Activated CD8-positive, alpha-beta memory T cell treated with anti-CD3 and anti-CD28 coated beads, Interleukin-2, amount 10 ng/mL, durations not matched to agents 7 days and 5 days (primary cell): Measurements from ENCODE around the gene SUN2. TPM values are rescaled to one million over a fixed set of nuclear protein-coding genes. Genes with fewer than 3 reads are reported as not detected.

ENCODE experiments used
- total RNA-seq, 2 experiments: library from RNA; stranded (reverse); gene quantifications; one replicate each; pipeline ENCODE4 v1.2.3, GENCODE V29; 2021

The SUN2 gene
- total RNA-seq, 2 experiments from 2014 or later: 320 to 412 TPM

Other genes starting within 250 kb of the SUN2 start
- 100 to 1,000 TPM; 452 to 527 TPM for gene DDX17, start 249.7 kb downstream of the SUN2 start, total RNA-seq
- gene DMC1, start 185.8 kb downstream of the SUN2 start, total RNA-seq: 10 to 100 TPM; 13.6 to 16.9 TPM
- gene FAM227A, start 99.6 kb downstream of the SUN2 start, total RNA-seq: under 1 TPM; 0.12 to 0.40 TPM
- 10 to 100 TPM; 11.2 to 12.0 TPM for gene CBY1, start 99.4 kb downstream of the SUN2 start, total RNA-seq
- 10 to 100 TPM; 61.1 to 94.9 TPM for gene TOMM22, start 74.0 kb downstream of the SUN2 start, total RNA-seq
- 10 to 100 TPM; 74.0 to 77.0 TPM for gene JOSD1, start 55.1 kb downstream of the SUN2 start, total RNA-seq
- 100 to 1,000 TPM; 116 to 146 TPM for gene GTPBP1, start 50.1 kb downstream of the SUN2 start, total RNA-seq
- gene DNAL4, start 38.1 kb upstream of the SUN2 start, total RNA-seq: 1 to 10 TPM; 8.2 to 8.9 TPM
- gene NPTXR, start 88.0 kb upstream of the SUN2 start, total RNA-seq: 1 to 10 TPM in 1 of 2 experiments, under 1 TPM in 1; 0.96 to 2.4 TPM
- gene CBX6, start 116.2 kb upstream of the SUN2 start, total RNA-seq: 100 to 1,000 TPM in 1 of 2 experiments, 10 to 100 TPM in 1; 73.1 to 124 TPM
- gene APOBEC3A, start 201.6 kb upstream of the SUN2 start, total RNA-seq: not detected
- 10 to 100 TPM; 32.8 to 82.6 TPM for gene APOBEC3B, start 226.3 kb upstream of the SUN2 start, total RNA-seq